SK-N-SH (cell line): ENCODE measurements around the gene RHOU.

Experiments
- EZH2phosphoT487 ChIP-seq: fragments of 200-600 bp; sonication (generic); IDR thresholded peaks from 2 replicates; pipeline ENCODE4 v1.6.1; 2017; ENCODE audit warnings: low read depth, mixed run types, mild to moderate bottlenecking, antibody characterized with exemption, moderate library complexity, borderline replicate concordance
- POLR2AphosphoS5 ChIP-seq: IDR thresholded peaks from 2 replicates; pipeline ENCODE4 v1.6.1; 2012; ENCODE audit warnings: low read depth, low read length
- RAD21 ChIP-seq: IDR thresholded peaks from 2 replicates; pipeline ENCODE4 v1.6.1; 2012; ENCODE audit warnings: mild to moderate bottlenecking, low read length
- RCOR1 ChIP-seq: fragments of 150-350 bp; IDR thresholded peaks from 2 replicates; pipeline ENCODE4 v1.6.1; 2017; ENCODE audit warnings: antibody characterized with exemption, low read length
- SMC3 ChIP-seq: IDR thresholded peaks from 2 replicates; pipeline ENCODE4 v1.6.1; 2012; ENCODE audit warnings: low read depth, low read length, improper control_type of control experiment
- TF ChIP-seq, protein P1 (sequence below): IDR thresholded peaks from 2 replicates; pipeline ENCODE4 v1.6.1; 2012; ENCODE audit warnings: mild to moderate bottlenecking, low read depth, low read length, moderate library complexity
- TF ChIP-seq, protein P2 (sequence below): fragments of 200-600 bp; sonication (generic); IDR thresholded peaks from 2 replicates; pipeline ENCODE4 v1.6.1; 2017; ENCODE audit warnings: antibody characterized with exemption, mild to moderate bottlenecking, moderate library complexity
- TF ChIP-seq, protein P3 (sequence below): IDR thresholded peaks from 2 replicates; pipeline ENCODE4 v1.4.0; 2012; ENCODE audit warnings: low read depth, borderline replicate concordance

DNA sequence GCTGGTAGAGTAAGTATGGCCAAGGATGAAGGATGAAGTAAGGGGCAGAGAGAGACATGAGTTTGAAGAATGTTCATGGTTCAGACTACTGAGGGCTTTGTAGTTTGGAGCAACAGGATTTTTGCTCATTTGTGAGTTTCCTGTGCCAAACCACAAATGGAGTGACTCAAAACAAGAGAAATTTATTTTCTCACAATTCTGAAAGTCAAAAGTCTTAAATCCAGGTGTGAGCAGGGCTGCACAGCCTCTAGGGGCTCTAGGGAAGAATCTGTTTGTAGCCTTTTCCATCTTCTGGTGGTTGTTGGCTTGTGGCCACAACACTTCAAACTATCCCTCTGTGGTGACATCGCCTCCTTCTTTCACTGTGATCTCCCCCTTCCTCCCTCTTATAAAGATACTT, 58.9 kb downstream of the RHOU start:
- no peak for TF ChIP-seq EZH2phosphoT487
- TF ChIP-seq, protein P1, sequence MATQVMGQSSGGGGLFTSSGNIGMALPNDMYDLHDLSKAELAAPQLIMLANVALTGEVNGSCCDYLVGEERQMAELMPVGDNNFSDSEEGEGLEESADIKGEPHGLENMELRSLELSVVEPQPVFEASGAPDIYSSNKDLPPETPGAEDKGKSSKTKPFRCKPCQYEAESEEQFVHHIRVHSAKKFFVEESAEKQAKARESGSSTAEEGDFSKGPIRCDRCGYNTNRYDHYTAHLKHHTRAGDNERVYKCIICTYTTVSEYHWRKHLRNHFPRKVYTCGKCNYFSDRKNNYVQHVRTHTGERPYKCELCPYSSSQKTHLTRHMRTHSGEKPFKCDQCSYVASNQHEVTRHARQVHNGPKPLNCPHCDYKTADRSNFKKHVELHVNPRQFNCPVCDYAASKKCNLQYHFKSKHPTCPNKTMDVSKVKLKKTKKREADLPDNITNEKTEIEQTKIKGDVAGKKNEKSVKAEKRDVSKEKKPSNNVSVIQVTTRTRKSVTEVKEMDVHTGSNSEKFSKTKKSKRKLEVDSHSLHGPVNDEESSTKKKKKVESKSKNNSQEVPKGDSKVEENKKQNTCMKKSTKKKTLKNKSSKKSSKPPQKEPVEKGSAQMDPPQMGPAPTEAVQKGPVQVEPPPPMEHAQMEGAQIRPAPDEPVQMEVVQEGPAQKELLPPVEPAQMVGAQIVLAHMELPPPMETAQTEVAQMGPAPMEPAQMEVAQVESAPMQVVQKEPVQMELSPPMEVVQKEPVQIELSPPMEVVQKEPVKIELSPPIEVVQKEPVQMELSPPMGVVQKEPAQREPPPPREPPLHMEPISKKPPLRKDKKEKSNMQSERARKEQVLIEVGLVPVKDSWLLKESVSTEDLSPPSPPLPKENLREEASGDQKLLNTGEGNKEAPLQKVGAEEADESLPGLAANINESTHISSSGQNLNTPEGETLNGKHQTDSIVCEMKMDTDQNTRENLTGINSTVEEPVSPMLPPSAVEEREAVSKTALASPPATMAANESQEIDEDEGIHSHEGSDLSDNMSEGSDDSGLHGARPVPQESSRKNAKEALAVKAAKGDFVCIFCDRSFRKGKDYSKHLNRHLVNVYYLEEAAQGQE = no peak
- TF ChIP-seq RCOR1 = no peak
- TF ChIP-seq, protein P2, sequence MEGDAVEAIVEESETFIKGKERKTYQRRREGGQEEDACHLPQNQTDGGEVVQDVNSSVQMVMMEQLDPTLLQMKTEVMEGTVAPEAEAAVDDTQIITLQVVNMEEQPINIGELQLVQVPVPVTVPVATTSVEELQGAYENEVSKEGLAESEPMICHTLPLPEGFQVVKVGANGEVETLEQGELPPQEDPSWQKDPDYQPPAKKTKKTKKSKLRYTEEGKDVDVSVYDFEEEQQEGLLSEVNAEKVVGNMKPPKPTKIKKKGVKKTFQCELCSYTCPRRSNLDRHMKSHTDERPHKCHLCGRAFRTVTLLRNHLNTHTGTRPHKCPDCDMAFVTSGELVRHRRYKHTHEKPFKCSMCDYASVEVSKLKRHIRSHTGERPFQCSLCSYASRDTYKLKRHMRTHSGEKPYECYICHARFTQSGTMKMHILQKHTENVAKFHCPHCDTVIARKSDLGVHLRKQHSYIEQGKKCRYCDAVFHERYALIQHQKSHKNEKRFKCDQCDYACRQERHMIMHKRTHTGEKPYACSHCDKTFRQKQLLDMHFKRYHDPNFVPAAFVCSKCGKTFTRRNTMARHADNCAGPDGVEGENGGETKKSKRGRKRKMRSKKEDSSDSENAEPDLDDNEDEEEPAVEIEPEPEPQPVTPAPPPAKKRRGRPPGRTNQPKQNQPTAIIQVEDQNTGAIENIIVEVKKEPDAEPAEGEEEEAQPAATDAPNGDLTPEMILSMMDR = no peak
- TF ChIP-seq POLR2AphosphoS5 = no peak
- no peak for TF ChIP-seq RAD21
- TF ChIP-seq, protein P3, sequence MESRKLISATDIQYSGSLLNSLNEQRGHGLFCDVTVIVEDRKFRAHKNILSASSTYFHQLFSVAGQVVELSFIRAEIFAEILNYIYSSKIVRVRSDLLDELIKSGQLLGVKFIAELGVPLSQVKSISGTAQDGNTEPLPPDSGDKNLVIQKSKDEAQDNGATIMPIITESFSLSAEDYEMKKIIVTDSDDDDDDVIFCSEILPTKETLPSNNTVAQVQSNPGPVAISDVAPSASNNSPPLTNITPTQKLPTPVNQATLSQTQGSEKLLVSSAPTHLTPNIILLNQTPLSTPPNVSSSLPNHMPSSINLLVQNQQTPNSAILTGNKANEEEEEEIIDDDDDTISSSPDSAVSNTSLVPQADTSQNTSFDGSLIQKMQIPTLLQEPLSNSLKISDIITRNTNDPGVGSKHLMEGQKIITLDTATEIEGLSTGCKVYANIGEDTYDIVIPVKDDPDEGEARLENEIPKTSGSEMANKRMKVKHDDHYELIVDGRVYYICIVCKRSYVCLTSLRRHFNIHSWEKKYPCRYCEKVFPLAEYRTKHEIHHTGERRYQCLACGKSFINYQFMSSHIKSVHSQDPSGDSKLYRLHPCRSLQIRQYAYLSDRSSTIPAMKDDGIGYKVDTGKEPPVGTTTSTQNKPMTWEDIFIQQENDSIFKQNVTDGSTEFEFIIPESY = no peak
- no peak for TF ChIP-seq SMC3
